RPMI7951 (cell line): Measurements from ENCODE around the gene CSAG1. TPM values are rescaled to one million over a fixed set of nuclear protein-coding genes. Genes with fewer than 3 reads are reported as not detected.
"Not testable (repeated sequence)": the region's sequence is repeated elsewhere in the genome, so short reads cannot be mapped to it uniquely, and the experiment has no call there.

Source experiments
- DNase-seq: peaks from one replicate; pipeline ENCODE4 v3.0.0-alpha.2; 2012; ENCODE audit warnings: low read depth
- total RNA-seq: library from RNA; depleted of rRNA; stranded (reverse); fragments of >200 nt; shearing (Covaris generic); gene quantifications from 2 replicates; pipeline ENCODE4 v1.2.3, GENCODE V29; 2014; rRNA removed

The CSAG1 gene
- total RNA-seq, result 32.1 and 33.2 TPM in 2 replicates

GRCh38 chrX:152733261-152733975 lies at the start of gene CSAG1, which contains the start of gene MAGEA12:
Gene CSAG1 (minus strand): TSS chrX:152733721. CDS start chrX:152732460, 1,261 bp downstream.
Gene MAGEA12 (plus strand): TSS chrX:152733757. CDS start chrX:152736162, 2,405 bp downstream.
- peak; percentile 85 for DNase-seq

GRCh38 chrX:152769549-152770289 lies 36.2 kb upstream of the CSAG1 start, which contains the start of gene MAGEA6:
Gene MAGEA6 (minus strand): TSS chrX:152769689. CDS start chrX:152767650, 2,039 bp downstream.
- DNase-seq, result not testable (repeated sequence)

- not testable (repeated sequence) for DNase-seq
Observed at GRCh38 chrX:152766562-152766961, 33.0 kb upstream of the CSAG1 start.

- DNase-seq, result not testable (repeated sequence)
Observed at GRCh38 chrX:152761582-152761981, 28.1 kb upstream of the CSAG1 start.

GRCh38 chrX:152759544-152759943 lies 26.0 kb upstream of the CSAG1 start:
- not testable (repeated sequence) for DNase-seq

- DNase-seq, result not testable (repeated sequence)
Observed at GRCh38 chrX:152758918-152759317, 25.4 kb upstream of the CSAG1 start, which contains the start of gene CSAG3. Gene CSAG3 (plus strand): TSS chrX:152759218.

- not testable (repeated sequence) for DNase-seq
Observed at GRCh38 chrX:152754871-152755270, 21.4 kb upstream of the CSAG1 start.

GRCh38 chrX:152753686-152754650 lies 20.4 kb upstream of the CSAG1 start, which contains the start of gene MAGEA2:
Gene MAGEA2 (minus strand): TSS chrX:152753842. CDS start chrX:152751363, 2,479 bp downstream.
- DNase-seq, result not testable (repeated sequence)

GRCh38 chrX:152738560-152738959 lies 5.0 kb upstream of the CSAG1 start:
- no peak for DNase-seq

GRCh38 chrX:152736528-152736927 lies 3.0 kb upstream of the CSAG1 start:
- DNase-seq, result not testable (repeated sequence)

- no peak for DNase-seq
Observed at GRCh38 chrX:152735860-152736511, 2.5 kb upstream of the CSAG1 start.

- DNase-seq, result no peak
Observed at GRCh38 chrX:152735101-152735500, 1.6 kb upstream of the CSAG1 start.

- not testable (repeated sequence) for DNase-seq
Observed at GRCh38 chrX:152734143-152734858, 780 bp upstream of the CSAG1 start.

- DNase-seq, result no peak
Observed at GRCh38 chrX:152725409-152725808, 8.1 kb downstream of the CSAG1 start.

- not testable (repeated sequence) for DNase-seq
Observed at GRCh38 chrX:152713815-152714787, 19.4 kb downstream of the CSAG1 start, which contains the start of gene MAGEA2B. Gene MAGEA2B (plus strand): TSS chrX:152714628. CDS start chrX:152717107, 2,479 bp downstream.

- DNase-seq, result not testable (repeated sequence)
Observed at GRCh38 chrX:152713195-152713594, 20.3 kb downstream of the CSAG1 start.

- DNase-seq, result not testable (repeated sequence)
Observed at GRCh38 chrX:152709173-152709572, 24.3 kb downstream of the CSAG1 start, which contains the start of gene CSAG2. Gene CSAG2 (minus strand): TSS chrX:152709273. CDS start chrX:152709112, 161 bp downstream.

- DNase-seq, result not testable (repeated sequence)
Observed at GRCh38 chrX:152706500-152706899, 27.0 kb downstream of the CSAG1 start.
